Mesenchymal stem cell (in vitro differentiated cells and primary cell): ENCODE results near the gene GPR152.

ENCODE experiments used
- DNase-seq: peaks from one replicate; pipeline ENCODE4 v3.0.0-alpha.2; 2013
- H2AFZ ChIP-seq: one replicate; pipeline ENCODE4 v1.6.1; 2013; ENCODE audit warnings: low read depth, mild to moderate bottlenecking, control low read depth, inconsistent platforms, low read length, moderate library complexity
- H2AK5ac ChIP-seq: 2 replicates; pipeline ENCODE4 v1.6.1; 2013; ENCODE audit warnings: low read length, moderate library complexity, mild to moderate bottlenecking, inconsistent platforms; ENCODE audit not compliant: severe bottlenecking
- H2BK120ac ChIP-seq: one replicate; pipeline ENCODE4 v1.6.1; 2013; ENCODE audit warnings: low read depth, mild to moderate bottlenecking, inconsistent platforms, low read length, moderate library complexity
- H2BK12ac ChIP-seq, 2 experiments: one replicate each; pipeline ENCODE4 v1.6.1; 2013; ENCODE audit warnings: inconsistent platforms in 2 of 2, low read length in 2 of 2, mild to moderate bottlenecking in 2 of 2, moderate library complexity in 2 of 2, control low read depth in 1 of 2
- H2BK15ac ChIP-seq: one replicate; pipeline ENCODE4 v1.6.1; 2013; ENCODE audit warnings: mild to moderate bottlenecking, low read depth, inconsistent platforms; ENCODE audit not compliant: poor library complexity, severe bottlenecking
- H2BK5ac ChIP-seq: 2 replicates; pipeline ENCODE4 v1.6.1; 2013; ENCODE audit warnings: low read depth, mild to moderate bottlenecking, low read length, control low read depth, inconsistent platforms; ENCODE audit not compliant: poor library complexity, severe bottlenecking
- H3K14ac ChIP-seq, 2 experiments: one replicate each; pipeline ENCODE4 v1.6.1; 2013; ENCODE audit warnings: inconsistent platforms in 2 of 2, low read length in 2 of 2, control low read depth in 1 of 2, mild to moderate bottlenecking in 1 of 2, moderate library complexity in 1 of 2
- H3K18ac ChIP-seq, 2 experiments: one replicate each; pipeline ENCODE4 v1.6.1; 2013; ENCODE audit warnings: inconsistent platforms in 2 of 2, low read length in 2 of 2, control low read depth in 1 of 2, low read depth in 1 of 2, mild to moderate bottlenecking in 1 of 2
- H3K23ac ChIP-seq, 2 experiments: one replicate each; pipeline ENCODE4 v1.6.1; 2013; ENCODE audit warnings: inconsistent platforms in 2 of 2, low read length in 2 of 2, mild to moderate bottlenecking in 2 of 2, moderate library complexity in 2 of 2, control low read depth in 1 of 2
- H3K27ac ChIP-seq: 2 replicates; pipeline ENCODE4 v1.5.1; 2013; ENCODE audit warnings: mild to moderate bottlenecking, moderate library complexity, low read length, control low read depth, inconsistent platforms; ENCODE audit not compliant: poor library complexity, severe bottlenecking
- H3K27me3 ChIP-seq, 2 experiments: 2 replicates each; pipeline versions ENCODE4 v1.6.1 to v1.7.0; 2013; ENCODE audit warnings: low read length in 2 of 2, mild to moderate bottlenecking in 2 of 2, moderate library complexity in 2 of 2, control low read depth in 1 of 2, inconsistent platforms in 1 of 2; ENCODE audit not compliant: control insufficient read depth in 1 of 2, insufficient read depth in 1 of 2
- H3K36me3 ChIP-seq, 2 experiments: 2 replicates each; pipeline versions ENCODE4 v1.6.1 to v1.7.0; 2013; ENCODE audit warnings: low read length in 2 of 2, control low read depth in 1 of 2, inconsistent platforms in 1 of 2, low read depth in 1 of 2, mild to moderate bottlenecking in 1 of 2; ENCODE audit not compliant: insufficient read depth in 2 of 2, control insufficient read depth in 1 of 2
- H3K4ac ChIP-seq, 2 experiments: one replicate each; pipeline ENCODE4 v1.6.1; 2013; ENCODE audit warnings: inconsistent platforms in 2 of 2, low read length in 2 of 2, mild to moderate bottlenecking in 2 of 2, moderate library complexity in 2 of 2, control low read depth in 1 of 2, low read depth in 1 of 2
- H3K4me1 ChIP-seq: 2 replicates; pipeline ENCODE4 v1.6.1; 2013; ENCODE audit warnings: low read depth, low read length, control low read depth; ENCODE audit not compliant: control insufficient read depth, insufficient read depth
- H3K4me2 ChIP-seq: 2 replicates; pipeline ENCODE4 v1.6.1; 2013; ENCODE audit warnings: low read length, mild to moderate bottlenecking, inconsistent platforms; ENCODE audit not compliant: poor library complexity, severe bottlenecking
- H3K4me3 ChIP-seq, 2 experiments: 2 replicates each; pipeline versions ENCODE4 v1.5.1 to v1.7.0; 2013; ENCODE audit warnings: low read length in 2 of 2, mild to moderate bottlenecking in 2 of 2, control low read depth in 1 of 2, low read depth in 1 of 2; ENCODE audit not compliant: insufficient read depth in 1 of 2
- H3K79me1 ChIP-seq: replicated peaks from 2 replicates; pipeline ENCODE4 v1.6.1; 2013; ENCODE audit warnings: mild to moderate bottlenecking, control low read depth, low read length, inconsistent platforms; ENCODE audit not compliant: poor library complexity, severe bottlenecking
- H3K9ac ChIP-seq: 2 replicates; pipeline ENCODE4 v1.7.0; 2013; ENCODE audit warnings: mild to moderate bottlenecking, low read length, moderate library complexity
- H3K9me3 ChIP-seq: 2 replicates; pipeline ENCODE4 v1.7.0; 2013; ENCODE audit warnings: mild to moderate bottlenecking, low read length; ENCODE audit not compliant: control insufficient read depth
- H4K8ac ChIP-seq: one replicate; pipeline ENCODE4 v1.6.1; 2013; ENCODE audit warnings: inconsistent platforms, mild to moderate bottlenecking, low read length, moderate library complexity
- H4K91ac ChIP-seq: one replicate; pipeline ENCODE4 v1.6.1; 2013; ENCODE audit warnings: mild to moderate bottlenecking, low read length, inconsistent platforms
- WGBS: methylation state at CpG from one replicate; pipeline ENCODE4 v1.1.7; 2013; ENCODE audit warnings: mixed read lengths; 5-methylcytosine and 5-hydroxymethylcytosine counted together

GPR152 gene

DNA sequence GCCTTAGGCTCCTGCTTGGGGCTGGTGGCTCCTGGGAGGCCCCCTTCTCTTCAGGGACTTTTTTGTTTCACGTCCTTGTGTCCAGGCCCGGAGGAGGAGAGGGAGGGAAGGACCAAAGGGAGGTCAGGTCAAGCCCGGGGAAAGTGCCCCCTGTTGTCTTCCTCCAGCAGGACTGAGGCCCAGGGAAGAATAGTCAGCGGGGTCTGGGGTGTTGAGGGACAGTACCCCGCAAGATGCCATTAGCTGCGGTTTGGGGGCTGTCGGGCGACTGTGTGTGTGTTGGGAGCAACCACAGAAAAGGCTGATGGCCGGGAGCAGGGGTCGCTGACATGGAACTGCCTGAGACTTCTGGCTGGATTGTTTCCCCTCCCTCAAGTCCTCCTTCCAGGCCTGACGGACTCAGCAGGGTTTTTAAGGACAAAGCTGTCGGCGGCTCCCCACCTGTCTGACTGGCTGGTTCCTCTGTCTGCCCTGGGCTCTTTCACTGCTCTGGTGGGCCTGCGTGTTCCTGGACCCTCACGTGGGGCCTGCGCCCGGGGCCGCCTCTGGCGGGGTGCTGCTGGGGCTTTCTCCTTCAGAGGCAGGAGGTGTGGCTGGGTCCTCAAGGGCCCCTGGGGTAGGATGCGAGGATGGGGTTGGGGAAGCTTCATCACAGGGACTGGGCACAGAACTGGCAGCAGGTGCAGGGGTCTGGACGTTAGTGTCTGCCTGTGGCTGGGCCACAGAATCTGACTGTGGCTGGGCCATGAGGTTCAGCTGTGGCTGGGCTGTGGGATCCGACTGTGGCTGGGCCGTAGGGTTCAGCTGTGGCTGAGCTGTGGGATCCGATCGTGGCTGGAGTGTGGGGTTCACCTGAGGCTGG, 1.5 kb downstream of the GPR152 start:
- Histone ChIP-seq H3K14ac (peak overlapping the region in 1 of 2 experiments; percentile 18), H3K27me3 (peaks cover 0 to 17% of the 10 kb centered on the region in 2 experiments), H3K27ac (no peak overlapping the region), H4K8ac (no peak overlapping the region), H3K4ac (no peak overlapping the region), H2BK120ac (no peak overlapping the region), H2BK5ac (no peak overlapping the region), H3K4me2 (no peak overlapping the region), H3K23ac (no peak overlapping the region), H4K91ac (no peak overlapping the region), H2AK5ac (no peak overlapping the region), H3K36me3 (no peaks in the 10 kb centered on the region), H3K79me1 (no peaks in the 10 kb centered on the region), H2AFZ (no peak overlapping the region), H3K4me1 (no peaks in the 10 kb centered on the region), H3K9me3 (no peaks in the 10 kb centered on the region), H3K9ac (no peak overlapping the region), H3K4me3 (no peak overlapping the region), H2BK15ac (no peak overlapping the region), H2BK12ac (no peak overlapping the region), H3K18ac (no peak overlapping the region)
- 88% methylated on average over 25 of the region's 25 CpGs for WGBS
- DNase-seq, result no peak

- Histone ChIP-seq H3K27me3 (peaks cover 0 to 7% of the 10 kb centered on the region in 2 experiments), H3K4me2 (no peak overlapping the region), H3K4me1 (no peaks in the 10 kb centered on the region), H4K91ac (no peak overlapping the region), H4K8ac (no peak overlapping the region), H2BK15ac (no peak overlapping the region), H3K36me3 (no peaks in the 10 kb centered on the region), H3K4me3 (no peak overlapping the region), H2BK120ac (no peak overlapping the region), H3K18ac (no peak overlapping the region), H2AFZ (no peak overlapping the region), H2AK5ac (no peak overlapping the region), H3K14ac (no peak overlapping the region), H3K4ac (no peak overlapping the region), H2BK5ac (no peak overlapping the region), H2BK12ac (no peak overlapping the region), H3K79me1 (peaks cover 1% of the 10 kb centered on the region), H3K9me3 (no peaks in the 10 kb centered on the region), H3K27ac (no peak overlapping the region), H3K9ac (no peak overlapping the region), H3K23ac (no peak overlapping the region)
- 87% methylated on average over 9 of the region's 9 CpGs for WGBS
- DNase-seq, result no peak
These were observed 3.2 kb downstream of the GPR152 start for GRCh38 chr11:67449116-67449844.

GRCh38 chr11:67448220-67448609, 4.3 kb downstream of the GPR152 start:
- no peak overlapping the region for H3K23ac ChIP-seq
- no peaks in the 10 kb centered on the region for H3K9me3 ChIP-seq
- H3K27me3 ChIP-seq, result peaks cover 0 to 7% of the 10 kb centered on the region in 2 experiments
- H4K8ac ChIP-seq, result no peak overlapping the region
- no peak overlapping the region for H2BK15ac ChIP-seq
- H3K4me1 ChIP-seq, result no peaks in the 10 kb centered on the region
- no peak overlapping the region for H3K18ac ChIP-seq
- 93% methylated on average over 7 of the region's 7 CpGs for WGBS
- H3K79me1 ChIP-seq, result peaks cover 1% of the 10 kb centered on the region
- H3K4me3 ChIP-seq, result no peak overlapping the region
- no peak overlapping the region for H2BK12ac ChIP-seq
- no peak overlapping the region for H2AK5ac ChIP-seq
- no peak overlapping the region for H3K4me2 ChIP-seq
- H4K91ac ChIP-seq, result no peak overlapping the region
- H3K9ac ChIP-seq, result no peak overlapping the region
- H3K27ac ChIP-seq, result no peak overlapping the region
- no peak for DNase-seq
- H3K14ac ChIP-seq, result no peak overlapping the region
- no peak overlapping the region for H2AFZ ChIP-seq
- no peak overlapping the region for H2BK120ac ChIP-seq
- H3K4ac ChIP-seq, result peak overlapping the region in 1 of 2 experiments; percentile 16
- no peaks in the 10 kb centered on the region for H3K36me3 ChIP-seq
- H2BK5ac ChIP-seq, result no peak overlapping the region

DNA sequence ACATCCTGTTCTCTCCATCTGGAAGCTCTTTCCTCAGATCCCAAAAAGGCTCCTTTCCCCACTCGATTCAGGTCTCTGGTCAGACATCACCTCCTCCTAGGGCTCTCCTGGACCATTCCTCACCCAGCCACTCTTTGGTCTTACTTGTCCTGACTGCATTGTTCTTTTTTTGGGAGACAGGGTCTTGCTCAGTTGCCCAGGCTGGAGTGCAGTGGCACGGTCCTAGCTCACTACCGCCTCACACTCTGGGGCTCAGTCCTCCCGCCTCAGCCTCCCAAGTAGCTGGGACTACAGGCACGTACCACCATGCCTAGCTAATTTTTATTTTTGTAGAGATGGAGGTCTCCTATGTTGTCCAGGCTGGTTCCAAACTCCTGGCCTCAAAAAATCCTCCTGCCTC, 7.0 kb downstream of the GPR152 start:
- no peak overlapping the region for H4K8ac ChIP-seq
- H3K9me3 ChIP-seq, result no peaks in the 10 kb centered on the region
- DNase-seq, result no peak
- H2AFZ ChIP-seq, result no peak overlapping the region
- H3K14ac ChIP-seq, result no peak overlapping the region
- H2BK12ac ChIP-seq, result no peak overlapping the region
- H3K79me1 ChIP-seq, result peaks cover 1% of the 10 kb centered on the region
- no peak overlapping the region for H2BK5ac ChIP-seq
- no peak overlapping the region for H3K4ac ChIP-seq
- H3K4me3 ChIP-seq, result no peak overlapping the region
- H3K4me1 ChIP-seq, result peaks cover 23% of the 10 kb centered on the region
- H2AK5ac ChIP-seq, result no peak overlapping the region
- H3K4me2 ChIP-seq, result no peak overlapping the region
- H3K36me3 ChIP-seq, result peaks cover 16 to 22% of the 10 kb centered on the region in 2 experiments
- WGBS, result 92% methylated on average over 1 of the region's 5 CpGs
- H2BK120ac ChIP-seq, result no peak overlapping the region
- no peak overlapping the region for H3K23ac ChIP-seq
- H3K27ac ChIP-seq, result no peak overlapping the region
- no peak overlapping the region for H3K18ac ChIP-seq
- no peak overlapping the region for H3K9ac ChIP-seq
- no peak overlapping the region for H4K91ac ChIP-seq
- no peaks in the 10 kb centered on the region for H3K27me3 ChIP-seq
- H2BK15ac ChIP-seq, result no peak overlapping the region
